NCI-H82 (cell line): ENCODE results near the gene ZBTB7B.

Experiments used
- DNase-seq: peaks from one replicate; lab custom pipeline; 2025; lab: John Stamatoyannopoulos, UW

Gene ZBTB7B

DNA sequence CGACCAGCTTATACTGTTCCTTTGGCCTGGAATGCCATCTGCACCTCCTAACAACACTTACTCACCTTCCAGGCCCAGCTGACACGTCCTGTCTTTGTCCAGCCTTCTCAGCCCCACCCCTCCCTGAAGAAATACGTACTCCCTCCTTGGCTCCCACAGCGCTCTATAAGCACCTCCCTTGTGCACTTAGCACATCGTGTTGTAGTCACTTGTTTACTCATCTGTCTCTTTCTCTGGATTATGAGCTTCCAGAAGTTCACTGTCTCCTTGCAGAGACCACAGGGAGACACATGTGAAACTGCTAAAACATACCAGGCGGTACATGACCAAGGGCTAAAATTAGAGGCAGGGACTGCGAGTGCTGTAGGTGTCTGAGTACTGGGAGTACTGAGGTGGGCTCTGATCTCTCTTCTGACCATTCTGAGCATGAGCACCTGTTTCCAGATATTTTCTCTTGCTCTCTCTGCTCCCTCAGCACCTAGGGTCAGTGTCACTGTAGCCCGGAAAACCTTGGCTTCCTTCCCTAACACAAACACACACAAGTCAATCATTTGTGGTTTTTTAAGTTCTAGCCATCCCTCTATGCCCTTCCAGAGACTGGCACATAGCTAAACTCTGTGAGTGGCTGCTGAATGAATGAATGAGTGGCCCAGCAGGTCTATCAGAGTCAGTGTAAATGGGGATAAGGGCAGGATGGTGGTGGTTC, 36.2 kb downstream of the ZBTB7B start:
- no peak for DNase-seq

DNA sequence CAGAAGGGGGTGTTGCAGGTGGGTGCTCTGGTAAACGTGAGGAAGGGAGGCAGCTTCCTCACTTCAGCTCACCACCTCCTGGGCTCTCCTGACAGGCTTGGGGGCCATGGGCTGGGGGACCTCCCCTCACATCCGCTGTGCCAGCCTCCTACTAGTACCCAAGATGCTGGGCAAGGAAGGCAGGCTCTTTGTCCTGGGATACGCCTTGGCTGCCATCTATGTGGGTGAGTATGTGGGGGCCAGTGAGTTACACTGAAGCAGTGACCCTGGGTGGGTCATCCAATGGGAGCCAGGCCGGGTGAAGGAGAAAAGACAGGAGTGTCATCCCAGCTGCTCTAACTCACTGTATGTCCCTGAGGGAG, 36.7 kb downstream of the ZBTB7B start:
- DNase-seq = no peak

DNA sequence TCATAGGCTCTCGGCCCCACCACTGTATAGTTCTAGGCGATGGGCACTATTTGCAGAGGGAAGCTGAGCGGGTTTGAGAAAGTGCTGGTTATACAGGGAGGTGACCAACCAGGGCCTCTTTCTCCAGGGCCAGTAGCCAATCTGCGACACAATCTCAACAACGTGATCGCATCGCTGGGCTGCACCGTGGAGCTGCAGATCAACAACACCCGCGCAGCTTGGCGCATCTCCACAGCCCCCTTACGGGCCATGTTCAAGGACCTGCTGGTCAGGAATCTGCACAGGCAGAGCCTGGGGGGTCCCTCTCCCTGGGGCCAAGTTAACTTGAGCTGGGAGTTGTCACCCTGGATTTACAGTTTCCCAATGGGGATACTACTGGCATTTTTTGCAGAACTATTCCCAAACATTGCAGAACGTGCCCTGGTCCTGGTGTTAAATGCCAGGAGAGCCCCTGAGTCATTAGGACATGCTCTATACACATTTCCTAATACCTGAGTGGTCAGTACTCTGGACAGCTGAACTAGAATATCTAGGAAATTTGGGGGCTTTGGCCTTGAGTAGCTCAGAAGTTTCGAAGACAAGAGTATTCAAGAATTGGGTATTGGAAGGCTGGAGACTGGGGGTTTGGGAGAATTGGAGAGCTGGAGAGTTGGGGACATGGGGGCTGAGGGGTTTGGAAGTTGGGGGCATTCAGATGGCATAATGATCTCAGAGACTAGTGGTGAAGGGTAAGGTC, 37.9 kb downstream of the ZBTB7B start:
- DNase-seq = no peak

DNA sequence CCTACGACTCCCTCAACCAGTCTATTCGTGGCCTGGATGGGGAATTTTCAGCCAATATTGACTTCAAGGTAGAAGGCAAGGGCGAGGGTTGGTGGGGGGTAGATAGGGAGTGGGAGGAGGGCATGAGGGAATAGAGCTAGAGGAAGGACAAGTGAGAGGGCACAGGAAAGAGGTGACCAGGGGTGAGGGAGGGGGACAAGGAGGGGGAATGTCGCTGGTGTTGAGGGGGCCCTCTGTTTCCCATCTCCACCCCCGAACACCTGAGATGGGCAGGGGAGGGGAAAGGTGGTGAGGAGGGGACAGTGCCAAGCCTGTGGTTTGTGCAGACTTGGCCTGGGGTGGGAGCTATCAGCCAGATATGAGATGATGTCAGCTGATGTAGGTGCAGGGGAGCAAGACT, 40.2 kb downstream of the ZBTB7B start:
- DNase-seq = no peak

DNA sequence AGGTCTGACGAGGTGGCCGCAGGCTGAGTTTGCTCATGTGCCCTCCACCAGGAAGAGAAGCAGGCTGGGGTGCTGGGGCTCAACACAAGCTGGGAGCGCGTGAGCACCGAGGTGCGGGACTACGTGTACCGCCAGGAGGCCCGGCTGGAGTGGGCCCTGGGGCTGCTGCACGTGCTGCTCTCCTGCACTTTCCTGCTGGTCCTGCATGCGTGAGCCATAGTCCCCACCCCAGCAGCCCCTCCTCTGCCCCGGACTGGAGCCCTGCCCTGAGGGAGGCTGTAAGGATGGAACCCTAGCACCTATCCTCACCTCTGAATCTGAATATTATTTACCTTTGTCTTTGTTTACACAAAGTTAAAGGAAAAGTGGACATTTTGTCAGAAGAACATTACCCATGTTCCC, 40.7 kb downstream of the ZBTB7B start:
- DNase-seq = no peak

DNA sequence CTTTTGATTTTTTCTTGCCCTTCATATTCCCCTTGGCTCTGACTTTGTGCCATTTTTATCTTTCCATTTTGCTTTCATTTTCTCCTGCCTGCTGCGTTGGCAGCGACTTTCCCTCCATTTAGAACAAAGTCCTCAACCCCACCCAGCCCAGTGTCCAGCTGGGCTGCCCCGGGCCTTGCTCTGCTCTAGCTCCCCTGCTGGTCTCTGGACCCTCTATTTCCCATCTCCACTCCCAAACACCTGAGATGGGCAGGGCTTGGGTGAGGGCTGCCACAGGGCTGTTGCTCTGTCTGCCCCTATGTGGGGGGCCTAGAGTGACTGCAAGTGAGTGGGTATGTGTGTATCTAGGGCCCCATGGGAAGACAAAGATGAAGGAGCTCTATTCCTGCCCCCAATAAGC, 41.2 kb downstream of the ZBTB7B start:
- DNase-seq = no peak

DNA sequence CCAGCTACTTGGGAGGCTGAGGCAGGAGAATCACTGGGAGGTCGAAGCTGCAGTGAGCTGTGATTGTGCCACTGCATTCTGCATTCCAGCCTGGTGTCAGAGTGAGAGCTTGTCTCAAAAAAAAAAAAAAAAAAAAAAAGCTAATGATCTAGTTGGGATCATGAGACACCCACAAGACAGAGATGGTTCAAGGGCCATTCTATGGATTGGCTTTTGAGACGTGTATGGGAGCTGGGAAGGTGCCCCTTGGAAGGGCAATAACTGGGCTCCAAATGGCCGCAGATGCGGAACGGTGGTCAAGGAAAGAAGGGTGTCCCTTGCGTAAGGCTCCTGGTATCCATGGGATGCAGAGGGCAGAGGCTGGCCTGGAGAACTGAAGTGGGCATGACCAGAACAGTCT, 41.8 kb downstream of the ZBTB7B start:
- DNase-seq = no peak

DNA sequence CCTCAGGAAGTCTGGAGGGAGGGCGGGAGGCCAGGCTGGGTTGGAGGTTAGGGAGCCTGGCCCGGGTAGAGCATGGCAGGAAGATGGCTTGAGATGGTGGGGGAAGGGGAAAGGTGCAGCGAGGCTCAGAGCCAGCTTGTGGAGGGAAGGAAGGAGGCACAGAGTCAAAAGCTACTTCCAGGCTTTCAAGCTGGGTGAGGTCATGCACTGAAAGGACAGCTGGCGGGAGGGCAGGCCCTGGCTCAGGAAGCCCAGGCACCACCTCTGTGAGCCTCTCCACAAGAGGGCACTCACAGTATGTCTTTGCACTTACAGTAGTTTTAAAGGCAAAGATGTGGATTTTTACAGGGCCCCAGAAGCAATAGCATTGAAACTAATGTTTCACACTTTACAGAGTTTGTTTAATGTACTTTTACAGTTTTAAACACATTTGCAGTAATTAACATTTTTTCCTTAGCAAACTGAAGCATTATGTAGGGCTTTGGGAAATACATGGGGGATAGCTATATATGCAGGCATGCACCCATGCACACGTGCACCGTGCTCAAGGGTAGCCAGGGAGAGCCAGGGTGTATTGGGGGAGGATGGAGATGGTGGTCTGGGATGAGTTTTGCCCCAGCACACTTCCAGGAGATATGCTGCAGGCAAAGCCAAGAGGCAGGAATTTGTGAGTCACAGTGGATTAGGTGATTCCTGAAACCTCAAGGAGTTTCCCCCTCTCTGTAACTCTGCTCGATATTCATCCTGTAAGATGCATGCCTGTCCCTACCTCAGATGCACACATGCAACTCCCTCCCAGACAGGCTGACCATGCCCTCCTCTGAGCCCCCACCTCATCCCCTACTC, 42.4 kb downstream of the ZBTB7B start:
- peak; percentile 90 for DNase-seq

DNA sequence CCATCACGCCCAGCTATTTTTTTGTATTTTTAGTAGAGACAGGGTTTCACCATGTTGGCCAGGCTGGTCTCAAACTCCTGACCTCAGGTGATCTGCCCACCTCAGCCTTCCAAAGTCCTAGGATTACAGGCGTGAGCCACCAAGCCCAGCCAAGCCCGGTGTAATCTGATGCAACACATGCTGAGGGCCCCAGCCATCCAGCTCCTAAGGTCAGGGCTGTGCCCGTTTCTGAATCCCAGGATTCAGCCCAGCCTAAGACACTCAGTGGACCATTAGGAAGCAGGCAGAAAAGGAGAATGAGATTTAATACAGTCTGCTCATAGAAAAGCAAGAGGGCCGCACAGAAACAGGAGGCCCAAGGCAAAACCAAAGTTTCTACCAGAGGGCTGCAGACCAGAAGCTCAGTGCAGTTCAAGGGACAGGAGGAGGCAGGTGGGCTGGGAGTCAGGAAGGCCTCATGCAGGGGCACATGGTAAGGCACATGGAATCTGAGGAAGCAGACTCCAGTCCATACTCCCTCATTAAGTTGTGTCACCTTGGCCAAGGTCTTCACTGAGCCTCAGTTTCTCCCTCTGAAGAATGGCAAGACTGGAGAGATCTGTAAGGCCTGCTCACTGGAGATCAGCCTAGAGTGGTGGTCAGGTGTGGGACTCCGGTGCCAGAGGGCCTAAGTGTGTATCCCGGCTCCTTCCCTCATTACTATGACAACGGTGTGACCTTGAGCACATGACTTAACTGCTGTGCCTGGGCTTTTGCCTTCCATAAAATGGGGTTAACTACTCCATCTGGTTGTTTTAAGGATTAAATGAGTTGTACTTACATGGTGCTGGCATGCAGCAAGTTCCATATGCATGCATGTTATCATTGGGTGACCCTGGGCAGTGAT, 46.1 kb downstream of the ZBTB7B start:
- DNase-seq = peak; percentile 42

DNA sequence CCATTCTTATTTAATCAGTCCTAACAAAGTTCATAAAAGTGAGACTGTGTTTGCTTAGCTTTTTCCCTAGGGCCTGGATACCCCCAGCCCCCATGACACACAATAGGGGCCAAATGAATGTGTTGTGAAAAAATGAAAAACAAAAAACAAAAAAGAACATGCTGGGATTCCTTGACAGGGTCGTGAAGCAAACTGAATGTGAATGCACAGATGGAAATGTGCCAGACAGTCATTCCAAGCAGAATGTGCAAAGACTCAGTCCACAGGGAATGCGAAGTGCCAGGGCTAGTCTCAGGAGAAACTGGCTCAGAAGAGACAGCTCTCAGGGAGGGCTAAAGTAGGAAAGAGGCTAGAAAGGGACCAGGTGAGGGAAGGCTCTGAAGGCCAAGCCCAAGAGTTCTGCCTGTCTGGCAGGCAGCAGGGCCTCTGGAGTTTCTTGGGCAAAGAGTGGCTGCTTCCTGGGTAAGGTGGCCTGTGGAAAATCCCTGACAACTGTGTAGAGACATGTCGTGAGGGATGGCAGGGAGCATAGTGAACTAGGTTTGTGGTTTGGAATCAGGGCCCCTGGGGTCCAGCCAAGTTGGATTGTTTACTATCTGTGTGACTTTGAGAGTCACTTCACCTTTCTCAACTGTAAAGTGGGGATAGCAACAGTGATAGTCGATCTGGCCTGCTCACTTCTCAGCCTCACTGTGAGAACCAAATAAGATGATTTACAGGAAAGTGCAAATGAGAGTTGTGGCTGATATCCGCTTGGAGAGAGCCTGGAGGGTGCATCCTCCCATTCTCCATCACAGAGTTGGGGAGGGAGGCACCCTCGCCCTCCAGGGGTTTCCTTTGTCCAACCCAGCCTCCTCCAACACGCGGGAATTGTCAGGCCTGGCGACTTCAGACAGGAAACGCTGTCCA, 47.3 kb downstream of the ZBTB7B start:
- no peak for DNase-seq

DNA sequence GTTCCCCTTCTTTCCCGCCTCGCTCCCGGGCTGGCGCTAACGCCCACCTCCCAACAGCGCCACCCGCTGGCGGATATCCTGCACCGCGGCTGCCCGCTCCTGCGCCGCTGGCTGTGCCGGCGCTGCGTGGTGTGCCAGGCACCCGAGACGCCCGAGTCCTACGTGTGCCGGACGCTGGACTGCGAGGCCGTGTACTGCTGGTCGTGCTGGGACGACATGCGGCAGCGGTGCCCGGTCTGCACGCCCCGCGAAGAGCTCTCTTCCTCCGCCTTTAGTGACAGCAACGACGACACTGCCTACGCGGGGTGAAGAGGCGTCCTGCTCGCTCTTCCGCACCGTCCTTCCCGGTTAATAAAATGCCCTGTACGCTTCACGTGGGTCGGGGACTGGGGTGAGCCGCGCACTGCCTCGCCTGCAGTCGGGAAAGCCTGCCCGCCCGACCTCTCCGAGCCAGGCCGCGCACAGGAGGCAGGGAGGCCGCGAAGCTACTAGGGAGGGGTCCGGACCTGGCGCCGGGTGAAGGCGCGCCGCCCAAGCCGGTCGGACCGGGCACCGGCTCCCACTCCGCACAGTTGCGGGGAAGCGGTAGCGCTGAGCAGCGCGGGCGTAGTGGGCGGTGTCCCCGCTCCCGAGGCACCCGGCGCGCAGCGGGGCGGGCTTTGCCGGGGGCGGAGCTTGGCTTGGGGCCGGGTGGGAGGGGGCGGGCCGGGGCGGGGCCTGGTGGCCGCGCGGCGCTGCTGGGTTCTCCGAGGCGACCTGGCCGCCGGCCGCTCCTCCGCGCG, 48.1 kb downstream of the ZBTB7B start, which contains the start of gene ADAM15:
ADAM15 (plus strand) TSS at position 757 of the 782 bp plus-strand sequence. CDS start 71 bp downstream, outside the sequence.
- peak; percentile 94 for DNase-seq

DNA sequence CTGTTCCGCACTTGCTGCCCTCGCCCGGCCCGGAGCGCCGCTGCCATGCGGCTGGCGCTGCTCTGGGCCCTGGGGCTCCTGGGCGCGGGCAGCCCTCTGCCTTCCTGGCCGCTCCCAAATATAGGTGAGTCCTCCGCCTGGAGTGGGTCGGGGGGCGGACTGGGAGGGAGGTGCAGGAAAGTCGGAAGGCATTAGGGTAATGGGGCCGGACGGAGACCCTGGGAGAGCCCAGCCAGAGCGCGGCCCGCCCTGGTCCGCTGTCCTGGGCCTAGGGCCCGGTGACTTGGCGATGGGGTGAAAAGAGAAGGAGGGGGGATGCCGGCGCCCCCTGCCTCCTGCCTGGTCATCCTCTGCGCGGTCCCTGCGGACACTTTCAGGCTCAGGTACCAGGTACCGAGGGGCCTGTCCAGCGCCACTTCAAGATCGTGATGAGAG, 48.8 kb downstream of the ZBTB7B start:
- DNase-seq = no peak

DNA sequence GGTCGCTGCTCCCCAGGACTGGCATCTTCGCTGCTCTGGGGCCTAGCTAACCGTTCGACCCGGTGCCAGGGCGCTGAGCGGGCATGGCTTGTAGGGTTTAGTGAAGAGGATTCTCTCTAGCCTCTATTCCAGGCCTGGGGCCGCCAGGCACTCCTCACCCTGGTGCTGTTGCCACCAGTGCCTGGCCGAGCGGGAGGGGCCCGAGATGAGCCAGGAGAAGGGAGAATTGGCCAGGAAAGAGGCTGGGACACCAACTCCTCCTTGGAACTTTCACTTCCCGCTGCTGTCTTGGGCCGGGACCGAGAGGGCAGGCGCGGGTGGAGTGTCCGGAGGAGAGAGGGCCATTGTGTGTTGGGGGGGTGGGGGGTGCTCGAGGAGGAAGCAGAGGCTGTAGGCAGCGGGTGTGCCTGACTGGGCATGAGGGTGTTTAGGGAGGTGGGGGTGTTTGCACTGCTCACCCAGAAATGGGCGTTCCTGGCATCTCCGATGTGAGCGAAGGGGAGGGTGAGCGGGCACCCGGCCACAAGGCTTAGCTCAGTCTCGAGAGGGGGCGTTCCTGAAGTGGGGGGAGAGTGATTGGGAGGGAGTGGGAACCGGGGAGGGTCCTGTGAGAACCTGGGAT, 49.3 kb downstream of the ZBTB7B start:
- DNase-seq = peak; percentile 61

DNA sequence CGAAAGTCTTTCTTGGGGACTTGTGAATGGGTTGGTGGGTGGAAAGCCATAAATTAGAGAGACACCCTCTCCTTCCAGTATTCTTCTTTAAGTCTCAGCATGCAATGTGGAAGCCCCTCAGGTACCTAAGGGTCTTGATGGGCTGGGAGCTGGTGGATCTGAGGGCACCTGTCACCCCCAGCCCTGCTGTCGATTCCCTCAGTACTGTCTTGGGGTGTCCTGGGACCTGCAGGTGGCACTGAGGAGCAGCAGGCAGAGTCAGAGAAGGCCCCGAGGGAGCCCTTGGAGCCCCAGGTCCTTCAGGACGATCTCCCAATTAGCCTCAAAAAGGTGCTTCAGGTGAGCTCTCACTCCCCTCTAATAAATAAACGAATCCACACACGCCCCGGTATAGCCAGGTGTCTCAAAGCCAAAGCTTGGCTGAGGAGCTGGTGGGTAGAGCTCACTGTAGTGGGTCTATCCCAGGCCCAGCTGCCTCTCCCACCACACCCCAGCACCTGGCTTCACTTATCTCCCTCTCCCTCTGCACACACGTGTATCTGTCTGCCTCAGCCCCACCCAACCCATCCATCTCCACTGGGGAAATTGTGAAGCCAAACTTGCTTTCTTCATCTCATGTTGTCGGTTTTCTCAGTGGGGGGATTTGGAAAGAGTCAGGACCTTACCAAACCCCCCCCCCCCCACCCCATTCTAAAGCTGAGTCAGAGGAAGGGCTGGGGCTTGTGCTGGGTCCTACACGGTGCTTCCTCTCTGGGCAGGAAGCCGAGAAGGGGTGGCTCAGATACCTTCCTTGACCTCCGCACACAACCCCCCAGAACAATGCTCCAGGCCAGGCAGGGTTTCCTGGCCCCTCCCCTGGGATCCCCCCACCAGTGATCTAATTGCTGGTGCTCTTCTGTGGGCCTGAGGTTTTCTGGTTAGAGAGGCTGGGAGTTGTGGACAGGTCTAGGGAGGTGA, 50.1 kb downstream of the ZBTB7B start:
- no peak for DNase-seq

DNA sequence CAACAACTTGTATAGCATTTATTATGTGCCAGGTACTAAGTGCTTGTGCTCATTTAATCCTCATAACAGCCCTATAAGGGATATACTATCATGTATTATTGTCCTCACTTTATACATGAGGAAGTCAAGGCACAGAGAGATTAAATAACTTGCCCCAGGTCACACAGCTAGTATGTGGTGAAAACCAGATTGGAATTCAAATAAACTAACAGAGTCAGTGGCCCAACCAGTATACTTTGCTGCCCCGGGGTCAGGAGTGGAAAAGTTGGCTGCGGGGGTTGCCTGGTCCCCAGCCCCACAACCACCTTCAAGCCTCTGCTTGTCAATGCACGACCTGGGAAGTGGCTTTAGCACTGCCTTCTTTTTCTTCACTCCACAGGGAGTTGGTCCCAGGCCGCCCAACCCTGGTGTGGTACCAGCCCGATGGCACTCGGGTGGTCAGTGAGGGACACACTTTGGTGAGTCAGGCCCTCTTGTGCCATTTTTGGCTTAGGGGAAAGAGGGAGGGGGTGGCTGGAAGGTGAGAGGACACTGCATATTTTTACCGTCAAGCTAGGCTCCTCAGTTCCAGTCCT, 51.0 kb downstream of the ZBTB7B start:
- no peak for DNase-seq

DNA sequence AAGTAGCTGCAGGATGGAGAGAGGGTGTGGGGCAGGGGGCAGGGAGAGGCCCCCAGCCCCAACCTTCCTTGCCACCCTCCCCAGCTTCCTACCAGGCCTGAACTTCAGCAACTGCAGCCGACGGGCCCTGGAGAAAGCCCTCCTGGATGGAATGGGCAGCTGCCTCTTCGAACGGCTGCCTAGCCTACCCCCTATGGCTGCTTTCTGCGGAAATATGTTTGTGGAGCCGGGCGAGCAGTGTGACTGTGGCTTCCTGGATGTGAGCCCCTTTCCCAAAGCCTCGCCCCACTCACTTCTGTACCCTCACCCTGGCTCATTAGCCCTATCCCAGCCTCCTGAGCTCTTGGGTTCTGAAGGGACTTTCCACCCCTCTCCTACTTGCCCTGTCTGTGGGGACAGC, 54.5 kb downstream of the ZBTB7B start:
- DNase-seq = no peak

DNA sequence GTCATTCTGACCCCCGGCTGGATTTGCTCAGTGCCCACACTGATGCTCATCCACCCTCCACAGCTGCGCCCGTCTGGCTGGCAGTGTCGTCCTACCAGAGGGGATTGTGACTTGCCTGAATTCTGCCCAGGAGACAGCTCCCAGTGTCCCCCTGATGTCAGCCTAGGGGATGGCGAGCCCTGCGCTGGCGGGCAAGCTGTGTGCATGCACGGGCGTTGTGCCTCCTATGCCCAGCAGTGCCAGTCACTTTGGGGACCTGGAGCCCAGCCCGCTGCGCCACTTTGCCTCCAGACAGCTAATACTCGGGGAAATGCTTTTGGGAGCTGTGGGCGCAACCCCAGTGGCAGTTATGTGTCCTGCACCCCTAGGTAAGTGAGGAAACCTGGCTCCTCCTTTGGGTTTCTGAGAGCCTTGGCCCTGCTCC, 55.2 kb downstream of the ZBTB7B start:
- DNase-seq = no peak

DNA sequence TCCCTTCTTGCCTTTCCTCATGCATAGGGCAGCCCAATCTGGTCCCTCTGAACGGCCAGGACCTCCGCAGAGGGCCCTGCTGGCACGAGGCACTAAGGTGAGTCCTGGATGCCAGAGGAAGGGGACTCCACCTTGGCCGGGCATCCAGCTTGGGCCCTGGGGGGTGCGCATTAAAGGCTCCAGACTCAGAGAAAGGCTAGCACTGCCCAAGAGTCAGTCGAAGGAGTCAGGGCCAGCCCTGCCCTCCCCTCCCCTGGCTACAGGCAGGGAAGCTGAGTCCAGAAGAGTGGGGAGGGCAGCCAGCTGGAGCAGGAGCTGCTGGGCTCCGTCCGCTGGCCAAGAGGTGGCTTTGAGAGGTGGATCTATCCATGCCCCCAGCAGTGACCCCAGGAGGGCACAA, 58.1 kb downstream of the ZBTB7B start:
- no peak for DNase-seq
